Transverse colon (tissue), 4 donors: ENCODE results near the gene TMEM63B. TPM values are rescaled to one million over a fixed set of nuclear protein-coding genes. Genes with fewer than 3 reads are reported as not detected.
A peak's percentile ranks its signal among the peaks of the same experiment; 100 is the strongest.

Experiments
- DNase-seq: peaks from one replicate; pipeline ENCODE4 v3.0.0-alpha.2; 2019
- H3K27ac ChIP-seq, 4 donors: fragments of 200-600 bp; sonication (generic); 2 replicates each; pipeline ENCODE4 v1.5.1; 2016 to 2018; ENCODE audit warnings: inconsistent platforms in 4 of 4
- H3K27me3 ChIP-seq: fragments of 200-600 bp; sonication (generic); 2 replicates; pipeline ENCODE4 v1.5.1; 2017; ENCODE audit warnings: inconsistent platforms
- H3K36me3 ChIP-seq, 4 donors: fragments of 200-600 bp; sonication (generic); 2 replicates each; pipeline ENCODE4 v1.5.1; 2017 to 2019; ENCODE audit warnings: inconsistent platforms in 4 of 4
- H3K4me1 ChIP-seq, 4 donors: fragments of 200-600 bp; sonication (generic); 2 replicates each; pipeline ENCODE4 v1.5.1; 2017 to 2020; ENCODE audit warnings: inconsistent platforms in 4 of 4
- H3K4me3 ChIP-seq, 4 donors: fragments of 200-600 bp; sonication (generic); 1 replicate in 1 of 4; 2 replicates in 3 of 4; pipeline versions ENCODE4 v1.5.1 to v1.6.1; 2017 to 2019; ENCODE audit warnings: inconsistent platforms in 4 of 4
- H3K9me3 ChIP-seq, 2 donors: fragments of 200-600 bp; sonication (generic); 2 replicates each; pipeline ENCODE4 v1.5.1; 2017 to 2019; ENCODE audit warnings: inconsistent platforms in 2 of 2
- EP300 ChIP-seq: sonication (generic); formaldehyde crosslinking; IDR thresholded peaks from one replicate; pipeline ENCODE4 v1.6.1; 2017; ENCODE audit warnings: antibody characterized with exemption, low read depth
- POLR2A ChIP-seq: fragments of 450-650 bp; IDR thresholded peaks from one replicate; pipeline ENCODE4 v1.6.1; 2016; ENCODE audit warnings: antibody characterized with exemption, mild to moderate bottlenecking, moderate library complexity
- POLR2AphosphoS5 ChIP-seq, 3 donors: sonication (generic); formaldehyde crosslinking; IDR thresholded peaks; one replicate each; pipeline ENCODE4 v1.6.1; 2016; ENCODE audit warnings: antibody characterized with exemption in 3 of 3
- WGBS, 2 donors: methylation state at CpG; one replicate each; pipeline ENCODE4 v1.1.5; 2018; ENCODE audit warnings: low coverage in 1 of 2; 5-methylcytosine and 5-hydroxymethylcytosine counted together
- in situ Hi-C, 4 donors: fragments of 200-750 bp; cut with MboI; loops; one replicate each; pipeline versions ENCODE4 v1.15.0 to v1.15.1; 2017; ENCODE audit warnings: low sequenced_read_pairs in 3 of 4, low pct_ligation_motif_present in 1 of 4, low pct_unique_long_range_greater_than_20kb in 1 of 4
- intact Hi-C: fragments of 100-400 bp; cut with DNase I; formaldehyde crosslinking; loops from one replicate; pipeline ENCODE4 v1.15.1; 2023; ENCODE audit warnings: low total_unique reads
- total RNA-seq, 4 donors: library from RNA; depleted of rRNA; stranded (reverse); fragments of >200 nt; gene quantifications; one replicate each; pipeline ENCODE4 v1.1.0, GENCODE V29; 2016
- TF ChIP-seq, protein P1 (sequence below), 5 experiments: fragments of 200-600 bp in 3 of 5; fragments of 450-650 bp in 2 of 5; sonication (generic) in 3 of 5; IDR thresholded peaks; 1 replicate in 2 of 5; 2 replicates in 3 of 5; pipeline ENCODE4 v1.5.1; 2016 to 2017; ENCODE audit warnings: antibody characterized with exemption in 5 of 5, inconsistent platforms in 3 of 5, mild to moderate bottlenecking in 2 of 5, moderate library complexity in 1 of 5

TMEM63B gene
- total RNA-seq, 4 donors from 2014 or later, result 35.0 to 258 (median 89.4) TPM

GRCh38 chr6:44198684-44199083 is 71.3 kb downstream of the TMEM63B start:
- intact Hi-C loops, result no loop called here
- Histone ChIP-seq H3K27me3 (no peaks in the 10 kb centered on the region), H3K36me3 (no peaks in the 10 kb centered on the region), H3K4me3 (no peak overlapping the region), H3K9me3 (no peaks in the 10 kb centered on the region), H3K4me1 (peaks cover 0 to 16% (median 10%) of the 10 kb centered on the region in 4 donors), H3K27ac (no peak overlapping the region)
- DNase-seq, result no peak
- in situ Hi-C loops, result no loop called here
- TF ChIP-seq EP300 (no peak), POLR2AphosphoS5 (IDR thresholded peaks at IDR 0.05) (no peak), POLR2A (no peak)
- TF ChIP-seq, protein P1, sequence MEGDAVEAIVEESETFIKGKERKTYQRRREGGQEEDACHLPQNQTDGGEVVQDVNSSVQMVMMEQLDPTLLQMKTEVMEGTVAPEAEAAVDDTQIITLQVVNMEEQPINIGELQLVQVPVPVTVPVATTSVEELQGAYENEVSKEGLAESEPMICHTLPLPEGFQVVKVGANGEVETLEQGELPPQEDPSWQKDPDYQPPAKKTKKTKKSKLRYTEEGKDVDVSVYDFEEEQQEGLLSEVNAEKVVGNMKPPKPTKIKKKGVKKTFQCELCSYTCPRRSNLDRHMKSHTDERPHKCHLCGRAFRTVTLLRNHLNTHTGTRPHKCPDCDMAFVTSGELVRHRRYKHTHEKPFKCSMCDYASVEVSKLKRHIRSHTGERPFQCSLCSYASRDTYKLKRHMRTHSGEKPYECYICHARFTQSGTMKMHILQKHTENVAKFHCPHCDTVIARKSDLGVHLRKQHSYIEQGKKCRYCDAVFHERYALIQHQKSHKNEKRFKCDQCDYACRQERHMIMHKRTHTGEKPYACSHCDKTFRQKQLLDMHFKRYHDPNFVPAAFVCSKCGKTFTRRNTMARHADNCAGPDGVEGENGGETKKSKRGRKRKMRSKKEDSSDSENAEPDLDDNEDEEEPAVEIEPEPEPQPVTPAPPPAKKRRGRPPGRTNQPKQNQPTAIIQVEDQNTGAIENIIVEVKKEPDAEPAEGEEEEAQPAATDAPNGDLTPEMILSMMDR (IDR thresholded peaks at IDR 0.05), result no peak
- 68 to 80% methylated on average over 1 to 3 of the region's 3 CpGs for WGBS, 2 donors

DNA sequence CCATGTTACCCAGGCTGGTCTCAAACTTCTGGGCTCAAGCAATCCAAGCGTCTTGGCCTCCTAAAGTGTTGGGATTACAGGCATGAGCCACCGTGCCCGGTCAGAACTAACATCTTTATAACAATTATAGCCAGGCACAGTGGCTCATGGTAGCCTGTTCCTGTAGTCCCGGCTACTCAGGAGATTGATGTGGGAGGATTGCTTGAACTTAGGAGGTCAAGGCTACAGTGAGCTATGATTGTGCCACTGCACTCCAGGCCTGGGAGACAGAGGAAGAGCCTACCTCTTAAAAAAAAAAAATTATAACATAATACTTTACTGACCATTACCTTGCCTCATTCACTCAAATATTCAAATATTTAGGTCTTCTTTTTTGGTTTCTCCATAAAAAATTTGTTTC is 72.5 kb downstream of the TMEM63B start:
- DNase-seq, result no peak

GRCh38 chr6:44201200-44201599 is 73.8 kb downstream of the TMEM63B start:
- intact Hi-C loops (no loop called here), in situ Hi-C loops (no loop called here)
- Histone ChIP-seq H3K9me3 (no peaks in the 10 kb centered on the region), H3K36me3 (no peaks in the 10 kb centered on the region), H3K4me1 (peaks cover 0 to 22% (median 14%) of the 10 kb centered on the region in 4 donors), H3K27me3 (no peaks in the 10 kb centered on the region), H3K4me3 (no peak overlapping the region), H3K27ac (peak overlapping the region in 1 of 4 donors; percentile 11)
- WGBS, 2 donors, result 79% methylated on average over 3 of the region's 3 CpGs; no CpG with 5 or more reads in 1 of the 2 donors
- TF ChIP-seq POLR2A, result no peak
- TF ChIP-seq EP300, result no peak
- TF ChIP-seq, protein P1 (IDR thresholded peaks at IDR 0.05), result no peak
- no peak for TF ChIP-seq POLR2AphosphoS5 (IDR thresholded peaks at IDR 0.05)
- peak; percentile 72 for DNase-seq

More for the DNA sequence above, 72.5 kb downstream of the TMEM63B start:
- WGBS, 2 donors, result 99% methylated on average over 4 of the region's 4 CpGs; no CpG with 5 or more reads in 1 of the 2 donors
- Histone ChIP-seq H3K9me3 (no peaks in the 10 kb centered on the region), H3K27ac (no peak overlapping the region), H3K4me3 (no peak overlapping the region), H3K36me3 (no peaks in the 10 kb centered on the region), H3K27me3 (no peaks in the 10 kb centered on the region), H3K4me1 (peaks cover 0 to 22% (median 14%) of the 10 kb centered on the region in 4 donors)
- TF ChIP-seq POLR2AphosphoS5 (IDR thresholded peaks at IDR 0.05), result no peak
- no peak for TF ChIP-seq EP300
- TF ChIP-seq, protein P1 (IDR thresholded peaks at IDR 0.05), result no peak
- no peak for TF ChIP-seq POLR2A
- in situ Hi-C loops (no loop called here), intact Hi-C loops (no loop called here)

DNA sequence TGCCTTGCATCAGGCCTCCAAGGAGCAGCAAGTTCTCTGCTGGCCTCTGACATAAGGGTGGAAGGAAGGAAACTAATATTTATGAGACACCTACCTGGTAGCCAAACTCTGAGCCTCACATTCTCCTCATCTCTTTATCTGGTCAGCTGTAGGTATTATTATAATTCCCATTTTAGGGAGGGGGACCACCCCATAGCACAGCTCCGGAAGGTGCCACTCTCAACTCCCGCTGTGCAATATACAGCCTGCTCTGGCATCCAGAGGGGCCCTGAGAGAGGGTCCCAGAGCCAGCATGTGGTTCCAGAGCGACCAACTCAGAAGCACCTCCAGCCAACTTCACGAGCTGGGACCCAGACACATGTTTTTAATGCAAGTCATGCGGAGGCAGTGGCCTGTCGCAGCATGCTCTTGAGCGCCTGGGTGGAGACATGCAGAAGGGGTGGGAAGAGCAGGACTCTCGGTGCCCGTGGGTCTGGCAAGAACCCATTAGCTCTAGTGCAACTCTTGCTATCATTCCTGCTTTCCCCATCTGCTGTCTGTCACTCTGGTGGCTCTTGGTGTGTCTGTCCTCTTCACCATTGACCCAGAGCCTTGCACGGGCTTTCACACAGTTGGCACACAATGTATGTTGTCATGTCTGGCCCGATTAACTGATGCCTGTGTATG is 74.4 kb downstream of the TMEM63B start:
- Histone ChIP-seq H3K27me3 (no peaks in the 10 kb centered on the region), H3K4me3 (no peak overlapping the region), H3K9me3 (no peaks in the 10 kb centered on the region), H3K4me1 (peaks cover 0 to 22% (median 14%) of the 10 kb centered on the region in 4 donors), H3K27ac (peak overlapping the region in 1 of 4 donors; percentile 11), H3K36me3 (no peaks in the 10 kb centered on the region)
- intact Hi-C loops (no loop called here), in situ Hi-C loops (no loop called here)
- DNase-seq, result no peak
- WGBS, 2 donors, result 84 to 89% methylated on average over 4 to 11 of the region's 11 CpGs
- TF ChIP-seq, protein P1 (IDR thresholded peaks at IDR 0.05), result no peak
- TF ChIP-seq POLR2AphosphoS5 (IDR thresholded peaks at IDR 0.05), result no peak
- no peak for TF ChIP-seq EP300
- no peak for TF ChIP-seq POLR2A
